Left lung (tissue), 10 donors: ENCODE measurements around the gene SASH1. TPM values are rescaled to one million over a fixed set of nuclear protein-coding genes. Genes with fewer than 3 reads are reported as not detected.

Experiments used
- ATAC-seq: fragments of 200-7000 bp; cut with Tn5 transposase; one replicate; pipeline ENCODE4 v1.9.1; 2020; ENCODE audit warnings: moderate library complexity
- DNase-seq, 4 donors: peaks; one replicate each; pipeline ENCODE4 v3.0.0-alpha.2; 2013 to 2020
- H3K27ac ChIP-seq, 2 donors: fragments of 200-600 bp; sonication (generic) in 1 of 2; one replicate each; pipeline versions ENCODE4 v1.5.0 to v1.8.0; 2020 to 2021
- H3K27me3 ChIP-seq, 2 donors: fragments of 200-600 bp; sonication (generic) in 1 of 2; one replicate each; pipeline versions ENCODE4 v1.5.0 to v1.8.0; 2020 to 2021
- H3K36me3 ChIP-seq, 2 donors: fragments of 200-600 bp; sonication (generic) in 1 of 2; one replicate each; pipeline versions ENCODE4 v1.5.0 to v1.8.0; 2020 to 2021
- H3K4me1 ChIP-seq, 2 donors: fragments of 200-600 bp; one replicate each; pipeline ENCODE4 v1.8.0; 2021
- H3K4me3 ChIP-seq, 2 donors: fragments of 200-600 bp; sonication (generic) in 1 of 2; one replicate each; pipeline versions ENCODE4 v1.5.0 to v1.8.0; 2020 to 2021; ENCODE audit warnings: mild to moderate bottlenecking in 1 of 2
- H3K9me3 ChIP-seq, 2 donors: fragments of 200-600 bp; sonication (generic) in 1 of 2; one replicate each; pipeline versions ENCODE4 v1.5.0 to v1.8.0; 2020 to 2021
- intact Hi-C, 2 donors: fragments of 100-400 bp; cut with DNase I; formaldehyde crosslinking; loops; one replicate each; pipeline versions ENCODE4 v1.11.2 to v1.14.2; 2022
- polyA plus RNA-seq, 6 donors: library from polyadenylated mRNA; unstranded; fragments of 120-200 nt; gene quantifications; one replicate each; pipeline ENCODE4 v1.2.1, GENCODE V29; 2013; ENCODE audit not compliant: insufficient read length in 6 of 6
- total RNA-seq, 2 donors: library from RNA; stranded (reverse); fragmentation: NEBNext Ultra II Directional; extraction: Animal tissue kit (Norgen Biotek cat#: 25700); gene quantifications; one replicate each; pipeline ENCODE4 v1.2.1, GENCODE V29; 2021
- TF ChIP-seq, protein P1 (sequence below), 2 donors: fragments of 200-600 bp; sonication (generic) in 1 of 2; IDR thresholded peaks; one replicate each; pipeline versions ENCODE4 v1.5.0 to v1.8.0; 2021; ENCODE audit warnings: antibody characterized with exemption in 2 of 2
- donor health status: DM: no; HTN: yes; CAD: no.
- donor health status: DM: no; HTN: no; CAD: no.

The SASH1 gene
- total and polyA plus RNA-seq, 8 donors = 31.4 to 53.5 (median 34.8) TPM

DNA sequence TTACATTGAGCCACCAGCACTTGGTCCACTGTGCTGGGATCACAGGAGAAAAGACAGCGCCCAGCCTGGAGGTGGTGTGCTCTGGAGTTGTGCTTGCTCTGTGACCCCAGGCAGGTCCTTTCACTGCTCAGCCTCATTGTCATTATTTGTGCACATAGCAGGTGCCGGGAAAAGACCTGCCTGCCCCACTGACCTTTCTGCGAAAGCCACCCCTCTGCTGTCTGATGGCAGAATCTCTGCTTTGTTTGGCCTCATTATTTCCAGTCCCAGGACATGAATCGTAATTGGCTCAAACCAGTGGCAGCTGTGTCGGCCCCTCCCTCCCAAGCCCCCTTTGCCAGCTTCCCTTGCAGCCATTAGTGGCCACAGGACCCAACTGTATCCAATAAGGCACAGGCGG, 219.0 kb downstream of the SASH1 start:
- DNase-seq (no peak), ATAC-seq (no peak)
- Histone ChIP-seq H3K9me3 (no peaks in the 10 kb centered on the region), H3K4me3 (no peak overlapping the region), H3K4me1 (peaks cover 0 to 23% of the 10 kb centered on the region in 2 donors), H3K27ac (no peak overlapping the region), H3K27me3 (peaks cover 0 to 6% of the 10 kb centered on the region in 2 donors), H3K36me3 (no peaks in the 10 kb centered on the region)
- TF ChIP-seq, protein P1, sequence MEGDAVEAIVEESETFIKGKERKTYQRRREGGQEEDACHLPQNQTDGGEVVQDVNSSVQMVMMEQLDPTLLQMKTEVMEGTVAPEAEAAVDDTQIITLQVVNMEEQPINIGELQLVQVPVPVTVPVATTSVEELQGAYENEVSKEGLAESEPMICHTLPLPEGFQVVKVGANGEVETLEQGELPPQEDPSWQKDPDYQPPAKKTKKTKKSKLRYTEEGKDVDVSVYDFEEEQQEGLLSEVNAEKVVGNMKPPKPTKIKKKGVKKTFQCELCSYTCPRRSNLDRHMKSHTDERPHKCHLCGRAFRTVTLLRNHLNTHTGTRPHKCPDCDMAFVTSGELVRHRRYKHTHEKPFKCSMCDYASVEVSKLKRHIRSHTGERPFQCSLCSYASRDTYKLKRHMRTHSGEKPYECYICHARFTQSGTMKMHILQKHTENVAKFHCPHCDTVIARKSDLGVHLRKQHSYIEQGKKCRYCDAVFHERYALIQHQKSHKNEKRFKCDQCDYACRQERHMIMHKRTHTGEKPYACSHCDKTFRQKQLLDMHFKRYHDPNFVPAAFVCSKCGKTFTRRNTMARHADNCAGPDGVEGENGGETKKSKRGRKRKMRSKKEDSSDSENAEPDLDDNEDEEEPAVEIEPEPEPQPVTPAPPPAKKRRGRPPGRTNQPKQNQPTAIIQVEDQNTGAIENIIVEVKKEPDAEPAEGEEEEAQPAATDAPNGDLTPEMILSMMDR (IDR thresholded peaks at IDR 0.05) = no peak
- intact Hi-C loops = no loop called here

DNA sequence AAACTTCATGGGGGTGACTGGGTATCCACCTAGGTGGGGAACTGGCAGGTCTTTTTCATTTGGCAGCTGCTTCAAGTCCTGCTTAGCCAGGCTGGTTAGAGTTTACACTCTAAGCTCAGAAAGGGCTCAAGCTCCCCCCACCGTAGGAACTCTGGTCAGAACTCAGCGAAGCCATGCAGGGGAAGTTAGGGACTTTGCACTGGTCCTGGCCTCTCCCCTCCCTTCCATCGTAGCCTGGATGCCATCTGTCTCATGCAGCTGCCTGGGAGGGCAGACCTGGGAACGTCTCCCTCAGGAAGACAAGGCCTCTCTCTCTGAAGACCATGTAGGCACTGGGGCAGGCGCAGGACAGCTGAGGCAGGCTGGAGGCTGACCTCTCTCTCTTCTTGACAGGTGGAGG, 220.4 kb downstream of the SASH1 start:
- H3K36me3 ChIP-seq = no peaks in the 10 kb centered on the region
- no peak overlapping the region for H3K4me3 ChIP-seq
- intact Hi-C loops = no loop called here
- H3K27me3 ChIP-seq = peaks cover 0 to 6% of the 10 kb centered on the region in 2 donors
- TF ChIP-seq, protein P1 (IDR thresholded peaks at IDR 0.05) = no peak
- H3K9me3 ChIP-seq = no peaks in the 10 kb centered on the region
- ATAC-seq = no peak
- H3K4me1 ChIP-seq = peaks cover 0 to 23% of the 10 kb centered on the region in 2 donors
- H3K27ac ChIP-seq = no peak overlapping the region
- no peak for DNase-seq

DNA sequence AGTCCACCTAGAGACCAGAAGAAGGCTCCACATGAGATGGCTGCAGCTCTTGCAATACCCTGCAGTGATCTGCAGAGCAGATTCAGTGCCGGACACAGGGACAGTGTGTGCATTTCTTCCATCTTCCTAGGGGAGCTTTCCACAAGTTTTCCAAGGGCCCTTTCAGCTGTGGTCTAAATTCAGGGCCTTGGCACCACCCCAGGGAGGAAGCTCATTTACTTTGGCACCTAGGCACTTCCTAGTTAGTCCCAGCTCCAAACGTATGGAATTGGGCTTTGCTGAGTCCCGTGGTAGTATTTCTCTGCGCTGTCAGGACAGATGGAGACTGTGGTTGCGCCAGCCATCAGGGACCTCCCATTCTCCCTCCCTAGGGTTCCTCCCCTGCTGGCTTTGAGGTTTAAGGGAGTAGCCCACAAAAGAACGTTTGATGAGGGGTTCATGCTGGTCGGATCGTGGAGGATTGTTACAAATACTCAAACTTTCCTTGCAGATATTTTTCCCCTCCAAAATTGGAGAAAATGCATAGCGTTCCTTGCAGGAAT, 221.9 kb downstream of the SASH1 start:
- Histone ChIP-seq H3K27me3 (peaks cover 0 to 5% of the 10 kb centered on the region in 2 donors), H3K4me3 (no peak overlapping the region), H3K4me1 (peaks cover 0 to 21% of the 10 kb centered on the region in 2 donors), H3K27ac (no peak overlapping the region), H3K9me3 (no peaks in the 10 kb centered on the region), H3K36me3 (no peaks in the 10 kb centered on the region)
- DNase-seq = no peak
- ATAC-seq = no peak
- intact Hi-C loops = no loop called here
- TF ChIP-seq, protein P1 (IDR thresholded peaks at IDR 0.05) = no peak

DNA sequence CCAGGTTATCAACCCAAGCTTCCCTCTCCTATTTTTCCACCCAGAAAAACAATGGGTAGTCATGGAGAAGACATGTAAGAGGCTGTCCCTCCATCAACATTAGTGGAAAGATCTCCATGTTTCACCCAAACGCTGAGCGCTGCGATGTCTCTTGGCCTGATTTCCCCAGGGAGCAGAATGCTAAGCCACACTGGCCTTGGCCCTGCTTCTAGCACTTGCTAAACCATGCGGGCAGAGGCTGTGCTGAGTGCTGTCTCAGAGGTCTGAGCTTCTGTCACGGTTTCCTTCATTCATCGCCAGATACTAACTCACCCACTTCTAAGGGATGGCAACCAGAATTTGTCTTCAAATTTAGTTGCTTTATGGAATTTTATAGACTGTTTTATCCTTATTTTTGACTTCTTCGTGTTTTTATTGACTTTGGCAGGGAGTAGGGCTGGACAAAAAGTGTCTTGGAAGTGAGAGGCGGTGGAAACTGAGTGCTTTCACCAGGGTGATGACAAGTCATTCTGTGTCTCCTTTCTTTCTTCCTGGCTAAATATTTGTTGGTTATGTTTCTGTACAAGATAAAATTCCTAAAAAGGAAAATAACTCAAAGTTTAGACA, 222.8 kb downstream of the SASH1 start:
- H3K36me3 ChIP-seq = no peaks in the 10 kb centered on the region
- TF ChIP-seq, protein P1 (IDR thresholded peaks at IDR 0.05) = no peak
- intact Hi-C loops = no loop called here
- no peak overlapping the region for H3K27ac ChIP-seq
- ATAC-seq (no peak), DNase-seq (no peak)
- peaks cover 0 to 13% of the 10 kb centered on the region in 2 donors for H3K4me1 ChIP-seq
- H3K27me3 ChIP-seq = no peaks in the 10 kb centered on the region
- H3K4me3 ChIP-seq = no peak overlapping the region
- H3K9me3 ChIP-seq = no peaks in the 10 kb centered on the region

DNA sequence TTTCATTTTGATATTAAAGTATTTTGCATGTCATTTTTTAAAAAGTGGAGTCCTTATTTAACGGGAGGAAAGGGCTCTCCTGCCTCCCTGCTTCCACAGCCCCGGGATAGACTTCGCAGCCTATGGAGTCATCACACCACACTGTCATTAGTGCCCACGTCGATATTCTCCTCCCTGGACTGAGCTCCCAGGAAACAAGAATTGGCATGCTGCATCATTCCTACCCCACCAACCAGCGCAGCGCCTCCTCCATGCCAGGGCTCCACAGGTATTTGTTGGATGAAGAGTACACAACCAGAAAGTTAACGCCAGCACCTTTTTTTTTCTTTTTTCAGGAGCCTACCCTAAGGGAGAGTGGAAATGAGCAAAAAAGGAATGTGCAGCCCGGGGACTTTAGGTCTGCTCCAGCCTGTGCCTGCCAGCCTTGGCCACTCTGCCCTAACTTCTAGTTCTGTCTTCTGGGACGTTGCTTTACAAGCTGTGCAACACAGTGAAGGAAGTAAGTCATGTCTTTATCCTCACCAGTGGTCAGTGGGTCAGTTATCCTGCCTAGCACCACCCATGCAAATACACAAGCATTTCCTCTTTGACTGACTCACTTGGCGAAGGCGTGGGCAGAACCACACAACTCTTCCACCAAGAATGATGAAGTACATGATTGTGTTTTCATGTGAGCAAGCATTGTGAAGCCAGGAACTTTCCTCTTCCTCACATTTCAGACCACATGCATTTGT, 223.5 kb downstream of the SASH1 start:
- Histone ChIP-seq H3K36me3 (no peaks in the 10 kb centered on the region), H3K27ac (no peak overlapping the region), H3K4me3 (no peak overlapping the region), H3K9me3 (no peaks in the 10 kb centered on the region), H3K4me1 (peaks cover 0 to 13% of the 10 kb centered on the region in 2 donors), H3K27me3 (no peaks in the 10 kb centered on the region)
- TF ChIP-seq, protein P1 (IDR thresholded peaks at IDR 0.05) = no peak
- ATAC-seq (peak; percentile 86), DNase-seq (peak in 1 of 4 donors; percentile 70)
- intact Hi-C loops = no loop called here
